ENCODE data around the gene SULT2B1.

Gene SULT2B1

DNA sequence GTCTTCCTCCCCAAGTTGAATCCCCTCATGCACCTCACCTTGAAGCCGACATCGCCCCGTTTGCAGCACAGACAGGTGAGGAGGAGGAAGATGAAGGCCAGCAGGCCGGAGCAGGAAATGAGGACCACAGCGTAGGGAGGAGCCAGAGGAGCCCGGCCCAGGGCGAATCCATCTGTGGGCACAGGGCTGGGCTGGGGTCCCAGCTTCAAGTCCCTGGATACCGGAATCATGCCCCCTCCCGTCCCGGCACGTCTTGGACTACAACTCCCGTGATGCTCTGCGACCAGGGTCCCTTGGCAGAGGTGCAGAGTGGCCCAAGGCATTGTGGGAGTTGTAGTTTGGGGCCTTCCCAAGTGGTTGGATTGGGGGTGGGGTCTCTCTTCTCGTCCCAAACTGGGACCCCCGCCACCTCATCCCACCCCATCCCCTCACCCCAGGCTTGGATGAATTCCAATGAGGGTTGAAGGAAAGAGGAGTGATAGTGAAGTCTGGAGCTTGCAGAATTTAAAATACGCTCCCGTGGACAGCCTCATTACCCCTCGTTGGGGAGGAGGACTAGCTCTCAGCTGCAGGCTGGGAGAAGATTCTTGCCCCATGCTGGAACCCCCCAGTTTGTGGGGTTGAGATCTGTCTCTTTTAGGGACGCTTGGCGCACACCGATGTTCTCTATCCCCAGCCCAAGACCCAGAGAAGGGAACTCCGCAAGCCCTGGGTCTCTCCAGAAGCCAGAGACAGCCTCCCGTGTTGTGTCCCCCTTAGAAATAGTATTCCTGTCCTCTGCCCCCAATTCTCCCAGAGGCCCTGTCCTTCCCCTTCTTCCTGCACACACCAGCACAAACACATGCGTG, 41.3 kb upstream of the SULT2B1 start:
- no peak for DNase-seq (ENCODE audit: low read depth, low spot score)
- Histone ChIP-seq H3K4me3 (ENCODE audit: insufficient read length, low read depth) (peak overlapping the region; percentile 13), H3K27me3 (ENCODE audit: insufficient read depth, insufficient read length) (peaks cover 29% of the 10 kb centered on the region), H3K9me3 (ENCODE audit: insufficient read depth, low read length) (no peaks in the 10 kb centered on the region), H3K36me3 (ENCODE audit: insufficient read depth, insufficient read length, low read length) (no peaks in the 10 kb centered on the region), H3K9ac (ENCODE audit: insufficient read length, low read depth) (no peak overlapping the region), H3K4me1 (ENCODE audit: insufficient read depth, insufficient read length) (peaks cover 6% of the 10 kb centered on the region)
- TF ChIP-seq SUZ12 (IDR thresholded peaks at IDR 0.05; ENCODE audit: extremely low read depth, insufficient read depth, insufficient read length) (no peak), YY1 (IDR thresholded peaks at IDR 0.05; ENCODE audit: insufficient read depth, insufficient read length) (no peak), ZNF274 (IDR thresholded peaks at IDR 0.05; ENCODE audit: low read depth, low read length) (no peak)

DNA sequence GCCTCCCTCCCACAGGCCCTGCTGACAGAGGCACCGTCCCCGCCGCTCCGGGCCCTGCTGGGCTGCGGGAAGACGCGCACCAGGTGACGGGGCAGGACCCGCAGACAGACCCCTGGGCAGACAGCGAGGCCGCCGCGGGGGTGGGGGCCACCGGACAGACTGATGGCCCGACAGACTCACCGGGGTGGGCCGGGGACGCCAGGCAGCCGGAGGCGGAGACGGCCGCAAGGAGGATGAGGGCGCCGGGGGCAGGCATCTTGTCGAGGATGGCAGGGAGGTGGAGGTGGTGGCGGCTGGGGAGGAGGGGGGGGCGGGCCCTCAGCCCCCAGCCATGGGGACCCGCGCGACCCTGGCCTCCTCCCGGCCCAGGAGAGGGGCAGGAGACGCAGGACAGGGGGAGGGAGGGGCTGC, 40.6 kb upstream of the SULT2B1 start:
- no peak for DNase-seq (ENCODE audit: low read depth, low spot score)
- H3K9ac ChIP-seq (ENCODE audit: insufficient read length, low read depth): no peak overlapping the region
- peaks cover 6% of the 10 kb centered on the region for H3K4me1 ChIP-seq (ENCODE audit: insufficient read depth, insufficient read length)
- TF ChIP-seq YY1 (IDR thresholded peaks at IDR 0.05; ENCODE audit: insufficient read depth, insufficient read length) (no peak), SUZ12 (IDR thresholded peaks at IDR 0.05; ENCODE audit: extremely low read depth, insufficient read depth, insufficient read length) (peak; percentile 52), ZNF274 (IDR thresholded peaks at IDR 0.05; ENCODE audit: low read depth, low read length) (no peak)
- no peaks in the 10 kb centered on the region for H3K9me3 ChIP-seq (ENCODE audit: insufficient read depth, low read length)
- no peak overlapping the region for H3K4me3 ChIP-seq (ENCODE audit: insufficient read length, low read depth)
- H3K36me3 ChIP-seq (ENCODE audit: insufficient read depth, insufficient read length, low read length): no peaks in the 10 kb centered on the region
- H3K27me3 ChIP-seq (ENCODE audit: insufficient read depth, insufficient read length): peaks cover 29% of the 10 kb centered on the region

DNA sequence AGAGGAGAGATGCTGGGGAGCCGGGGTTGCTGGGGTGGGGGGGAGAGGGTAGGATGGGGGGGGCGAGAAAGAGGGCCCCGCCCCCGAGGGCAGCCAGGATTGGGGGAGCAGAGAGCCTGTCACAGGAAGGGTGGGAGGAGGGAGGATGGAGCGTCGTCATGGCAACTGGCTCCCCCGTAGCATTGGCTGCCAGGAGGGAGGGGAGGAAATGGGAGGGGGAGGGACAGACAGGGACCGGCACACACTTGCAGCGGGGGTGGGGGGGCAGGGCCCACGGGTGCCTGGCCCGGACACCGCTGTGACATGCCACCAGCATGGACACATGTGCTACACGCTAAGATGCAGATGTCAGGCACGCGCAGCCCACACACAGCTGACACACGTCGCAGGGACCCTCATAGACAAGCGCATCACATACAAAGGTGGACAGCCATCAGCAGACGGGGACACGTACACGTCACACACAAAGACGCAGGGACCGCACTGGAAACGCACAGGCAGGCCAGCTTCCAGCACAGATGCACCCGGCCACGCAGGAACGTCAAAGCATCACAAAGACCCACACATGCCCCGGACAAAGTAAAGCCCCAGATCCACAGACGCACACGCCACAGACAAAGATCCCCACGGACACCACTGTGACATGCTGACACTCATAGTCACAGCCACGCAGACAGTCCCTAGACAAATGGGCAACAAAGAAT, 40.0 kb upstream of the SULT2B1 start, which contains the start of gene LMTK3:
LMTK3 (minus strand) TSS at position 36 of the 704 bp plus-strand sequence. CDS start 259 bp downstream, outside the sequence.
- DNase-seq (ENCODE audit: low read depth, low spot score): no peak
- peaks cover 6% of the 10 kb centered on the region for H3K4me1 ChIP-seq (ENCODE audit: insufficient read depth, insufficient read length)
- no peak for TF ChIP-seq YY1 (IDR thresholded peaks at IDR 0.05; ENCODE audit: insufficient read depth, insufficient read length)
- TF ChIP-seq ZNF274 (IDR thresholded peaks at IDR 0.05; ENCODE audit: low read depth, low read length): no peak
- TF ChIP-seq SUZ12 (IDR thresholded peaks at IDR 0.05; ENCODE audit: extremely low read depth, insufficient read depth, insufficient read length): no peak
- H3K9me3 ChIP-seq (ENCODE audit: insufficient read depth, low read length): no peaks in the 10 kb centered on the region
- H3K36me3 ChIP-seq (ENCODE audit: insufficient read depth, insufficient read length, low read length): no peaks in the 10 kb centered on the region
- peaks cover 29% of the 10 kb centered on the region for H3K27me3 ChIP-seq (ENCODE audit: insufficient read depth, insufficient read length)
- H3K9ac ChIP-seq (ENCODE audit: insufficient read length, low read depth): no peak within 1 kb of the TSS
- peak within 1 kb of the TSS; percentile 13 for H3K4me3 ChIP-seq (ENCODE audit: insufficient read length, low read depth)

DNA sequence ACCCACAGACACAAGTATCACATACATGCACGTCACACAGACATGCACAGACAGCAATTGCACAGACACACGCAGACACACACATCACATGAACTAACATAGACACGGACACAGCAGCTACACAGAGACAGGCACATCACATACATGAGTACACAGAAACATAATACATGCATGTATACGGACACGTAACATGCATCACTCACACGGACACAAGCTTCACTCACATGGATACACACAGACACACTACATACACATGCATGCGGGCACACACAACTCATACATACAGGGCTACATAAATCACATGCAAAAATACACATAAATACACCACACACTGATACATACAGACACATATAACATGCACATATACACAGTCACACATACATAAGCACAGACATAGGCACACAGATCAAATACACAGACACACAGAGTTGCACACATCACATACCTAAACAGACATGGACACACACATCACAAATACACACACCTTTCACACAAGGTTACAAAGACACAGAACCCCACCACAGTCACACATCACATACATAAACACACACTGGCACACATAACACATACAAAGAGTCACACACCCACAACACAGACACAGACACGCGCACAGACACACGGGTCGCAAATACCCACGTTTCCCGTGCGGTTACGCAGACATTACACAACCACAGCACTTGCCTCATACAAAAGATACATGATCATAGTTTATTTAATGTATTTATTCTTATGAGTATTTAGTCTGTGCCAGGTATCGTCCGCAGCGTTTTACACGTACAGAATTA, 39.3 kb upstream of the SULT2B1 start:
- DNase-seq (ENCODE audit: low read depth, low spot score): no peak
- Histone ChIP-seq H3K4me3 (ENCODE audit: insufficient read length, low read depth) (no peak overlapping the region), H3K9ac (ENCODE audit: insufficient read length, low read depth) (no peak overlapping the region), H3K36me3 (ENCODE audit: insufficient read depth, insufficient read length, low read length) (no peaks in the 10 kb centered on the region), H3K4me1 (ENCODE audit: insufficient read depth, insufficient read length) (peaks cover 6% of the 10 kb centered on the region), H3K9me3 (ENCODE audit: insufficient read depth, low read length) (no peaks in the 10 kb centered on the region), H3K27me3 (ENCODE audit: insufficient read depth, insufficient read length) (peaks cover 29% of the 10 kb centered on the region)
- TF ChIP-seq SUZ12 (IDR thresholded peaks at IDR 0.05; ENCODE audit: extremely low read depth, insufficient read depth, insufficient read length): no peak
- no peak for TF ChIP-seq ZNF274 (IDR thresholded peaks at IDR 0.05; ENCODE audit: low read depth, low read length)
- TF ChIP-seq YY1 (IDR thresholded peaks at IDR 0.05; ENCODE audit: insufficient read depth, insufficient read length): no peak

DNA sequence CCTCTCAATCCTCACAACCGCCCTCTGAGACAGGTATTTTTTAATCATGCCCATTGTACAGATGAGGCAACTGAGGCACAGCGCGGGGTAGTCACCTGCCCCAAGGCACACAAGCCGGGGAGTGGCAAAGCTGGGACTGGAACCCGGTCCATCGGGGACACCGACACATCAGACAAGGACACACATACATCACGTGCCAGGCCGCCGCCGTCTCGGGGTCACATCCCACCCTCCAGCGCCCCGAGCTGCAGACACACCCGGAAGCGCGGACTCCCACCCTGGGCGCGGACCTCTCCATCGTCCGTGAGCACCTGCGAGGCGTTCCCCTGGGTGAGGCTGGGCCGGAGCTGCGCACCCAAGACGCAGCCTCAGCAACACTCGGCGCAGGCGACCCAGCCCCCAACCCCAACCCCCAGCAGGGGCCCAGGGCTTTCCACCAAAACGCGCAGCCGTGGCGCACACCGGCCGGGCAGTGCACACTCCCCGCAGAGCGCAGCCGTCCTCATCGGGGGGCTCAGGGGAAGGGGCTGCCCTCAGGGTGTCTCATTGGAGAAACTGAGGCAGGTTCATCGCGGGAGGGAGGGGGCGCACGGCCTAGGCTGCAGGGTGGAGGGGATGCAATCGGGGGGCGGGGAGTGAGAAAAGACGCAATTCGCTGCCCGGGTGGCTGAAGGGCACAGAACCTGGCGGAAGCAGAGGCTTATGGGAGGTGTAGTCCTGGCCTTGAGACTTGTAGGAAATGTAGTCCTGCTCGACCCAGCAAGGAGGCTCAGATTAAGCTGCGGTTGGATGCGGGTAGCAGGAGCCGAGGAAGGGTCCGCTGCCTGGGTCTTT, 38.5 kb upstream of the SULT2B1 start:
- peaks cover 29% of the 10 kb centered on the region for H3K27me3 ChIP-seq (ENCODE audit: insufficient read depth, insufficient read length)
- TF ChIP-seq ZNF274 (IDR thresholded peaks at IDR 0.05; ENCODE audit: low read depth, low read length): no peak
- TF ChIP-seq YY1 (IDR thresholded peaks at IDR 0.05; ENCODE audit: insufficient read depth, insufficient read length): no peak
- no peak for TF ChIP-seq SUZ12 (IDR thresholded peaks at IDR 0.05; ENCODE audit: extremely low read depth, insufficient read depth, insufficient read length)
- peak overlapping the region; percentile 57 for H3K4me3 ChIP-seq (ENCODE audit: insufficient read length, low read depth)
- H3K4me1 ChIP-seq (ENCODE audit: insufficient read depth, insufficient read length): peaks cover 6% of the 10 kb centered on the region
- no peaks in the 10 kb centered on the region for H3K36me3 ChIP-seq (ENCODE audit: insufficient read depth, insufficient read length, low read length)
- H3K9me3 ChIP-seq (ENCODE audit: insufficient read depth, low read length): no peaks in the 10 kb centered on the region
- peak overlapping the region; percentile 72 for H3K9ac ChIP-seq (ENCODE audit: insufficient read length, low read depth)
- no peak for DNase-seq (ENCODE audit: low read depth, low spot score)

DNA sequence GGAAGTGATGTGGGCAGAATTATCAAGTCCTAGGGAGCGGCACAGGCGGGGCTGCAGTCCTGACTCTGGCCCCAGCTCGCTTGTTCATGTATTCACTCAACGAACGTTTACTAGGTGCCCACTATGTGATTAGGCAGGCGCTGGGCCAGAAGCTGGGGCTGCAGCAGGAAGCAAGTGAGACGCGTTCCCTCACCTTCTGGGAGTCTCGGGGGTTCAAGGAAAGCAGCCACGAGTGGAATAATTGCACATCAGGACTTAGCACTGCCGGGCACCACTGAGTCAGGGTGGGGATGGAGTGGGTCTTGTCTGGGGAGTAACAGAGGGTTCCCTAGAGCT, 37.9 kb upstream of the SULT2B1 start:
- H3K4me3 ChIP-seq (ENCODE audit: insufficient read length, low read depth): peak overlapping the region; percentile 57
- no peaks in the 10 kb centered on the region for H3K9me3 ChIP-seq (ENCODE audit: insufficient read depth, low read length)
- H3K9ac ChIP-seq (ENCODE audit: insufficient read length, low read depth): peak overlapping the region; percentile 67
- H3K36me3 ChIP-seq (ENCODE audit: insufficient read depth, insufficient read length, low read length): no peaks in the 10 kb centered on the region
- peaks cover 29% of the 10 kb centered on the region for H3K27me3 ChIP-seq (ENCODE audit: insufficient read depth, insufficient read length)
- TF ChIP-seq SUZ12 (IDR thresholded peaks at IDR 0.05; ENCODE audit: extremely low read depth, insufficient read depth, insufficient read length) (no peak), ZNF274 (IDR thresholded peaks at IDR 0.05; ENCODE audit: low read depth, low read length) (no peak), YY1 (IDR thresholded peaks at IDR 0.05; ENCODE audit: insufficient read depth, insufficient read length) (no peak)
- DNase-seq (ENCODE audit: low read depth, low spot score): no peak
- peaks cover 6% of the 10 kb centered on the region for H3K4me1 ChIP-seq (ENCODE audit: insufficient read depth, insufficient read length)
